Measurements from ENCODE around the gene KCNV2.

KCNV2 gene

DNA sequence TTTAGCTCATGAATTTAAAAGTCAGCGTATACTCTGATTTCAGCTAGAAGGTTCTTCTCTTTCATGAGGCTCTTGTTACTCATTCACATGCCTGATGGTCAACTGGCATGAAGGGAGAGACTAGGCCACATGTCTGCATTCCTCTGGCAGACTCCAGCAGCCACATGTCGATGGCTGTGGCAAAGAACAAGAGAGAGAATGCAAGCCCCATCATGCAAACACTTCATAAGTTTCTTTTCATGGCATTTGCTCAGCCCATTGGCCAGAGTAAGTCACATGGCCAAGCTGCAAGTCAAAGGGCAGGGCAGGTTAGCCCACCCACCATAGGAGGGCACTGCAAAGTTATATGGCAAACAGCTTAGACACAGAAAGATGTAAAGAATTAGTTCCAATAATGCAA lies 5.4 kb downstream of the KCNV2 start:
- DNase-seq, result no peak

DNA sequence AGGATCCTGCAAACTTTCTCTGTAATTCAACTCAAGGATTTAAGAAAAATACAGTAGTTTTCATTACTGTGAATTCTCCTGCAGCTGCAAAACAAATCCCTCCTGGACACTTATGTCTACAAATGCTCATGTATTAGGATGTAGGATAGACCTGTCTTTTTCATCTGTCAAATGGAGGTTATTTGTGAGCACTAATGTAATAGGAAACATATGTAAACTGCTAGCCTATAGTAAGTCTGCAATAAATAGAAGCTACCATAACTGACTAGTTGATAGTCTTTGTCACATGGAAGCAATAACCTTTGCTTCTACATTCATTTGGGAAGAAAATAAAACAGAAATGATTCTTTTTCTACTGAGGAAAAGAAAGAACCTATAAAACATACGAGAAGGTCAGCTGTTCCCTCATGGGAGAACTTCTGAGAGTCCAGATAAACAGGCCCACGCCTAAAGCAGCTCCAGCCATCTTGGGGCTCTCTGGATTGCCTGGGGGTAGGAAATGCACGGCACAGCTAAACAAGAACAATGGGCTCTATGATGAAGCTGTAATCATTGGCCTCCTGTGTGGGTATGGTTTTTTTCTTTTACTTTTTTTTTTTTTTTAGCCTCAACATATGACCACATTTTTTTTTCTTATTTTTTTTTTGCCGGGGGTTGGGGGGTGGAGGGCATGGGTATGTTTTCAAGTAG lies 6.2 kb downstream of the KCNV2 start:
- no peak for DNase-seq

DNA sequence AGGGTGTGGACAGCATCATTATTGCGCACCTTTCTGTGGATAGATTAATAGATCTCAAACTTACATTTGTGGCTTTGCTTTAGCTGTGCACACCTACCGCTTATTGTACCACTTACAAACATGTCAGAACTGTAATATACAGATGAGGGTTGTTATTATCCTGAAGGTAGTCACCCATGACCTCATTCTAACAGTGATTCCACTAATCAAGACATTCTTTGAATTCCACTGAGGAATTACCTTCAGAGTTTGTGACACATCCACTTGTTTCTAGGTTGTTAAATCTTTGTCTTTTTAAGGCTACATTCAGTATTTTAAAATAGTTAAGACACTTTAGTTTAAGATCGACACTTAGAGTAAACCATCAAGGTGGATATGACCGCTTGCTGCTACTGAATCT lies 7.8 kb downstream of the KCNV2 start:
- DNase-seq, result no peak

DNA sequence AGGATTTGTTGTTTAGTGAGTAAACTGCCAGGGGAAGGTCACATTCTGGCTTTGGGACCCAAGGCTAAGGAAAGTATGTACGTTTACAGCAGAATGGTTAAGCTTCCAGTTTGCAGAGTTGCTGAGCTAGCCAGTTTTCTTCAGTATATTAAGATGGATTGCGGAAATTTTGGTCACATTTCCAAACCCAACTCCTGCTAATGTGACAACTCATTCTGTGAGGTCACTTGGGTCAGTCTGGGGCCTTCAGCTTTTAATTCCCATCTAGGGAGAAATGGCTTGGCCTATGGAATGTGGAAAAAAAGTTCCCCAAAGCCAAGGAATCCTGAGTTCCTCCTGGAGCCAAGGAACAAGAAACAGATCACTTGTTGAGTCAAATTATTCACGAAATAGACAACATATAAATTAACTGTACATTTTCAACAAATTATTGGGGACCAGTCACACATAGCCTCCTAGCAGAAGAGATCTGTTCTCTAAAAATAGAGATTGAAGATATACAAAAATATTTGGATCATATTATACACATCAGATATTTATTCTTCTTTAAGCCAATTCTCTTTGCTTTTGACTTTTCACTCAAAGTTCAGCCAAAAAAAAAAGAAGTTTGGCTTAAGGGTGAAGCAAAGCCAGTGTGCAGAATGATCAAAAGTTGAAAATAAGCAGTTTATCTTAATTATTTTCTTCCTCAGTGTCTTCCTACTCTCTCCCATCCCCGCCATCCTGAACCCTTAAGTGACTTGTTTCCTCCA lies 8.8 kb downstream of the KCNV2 start:
- no peak for DNase-seq

DNA sequence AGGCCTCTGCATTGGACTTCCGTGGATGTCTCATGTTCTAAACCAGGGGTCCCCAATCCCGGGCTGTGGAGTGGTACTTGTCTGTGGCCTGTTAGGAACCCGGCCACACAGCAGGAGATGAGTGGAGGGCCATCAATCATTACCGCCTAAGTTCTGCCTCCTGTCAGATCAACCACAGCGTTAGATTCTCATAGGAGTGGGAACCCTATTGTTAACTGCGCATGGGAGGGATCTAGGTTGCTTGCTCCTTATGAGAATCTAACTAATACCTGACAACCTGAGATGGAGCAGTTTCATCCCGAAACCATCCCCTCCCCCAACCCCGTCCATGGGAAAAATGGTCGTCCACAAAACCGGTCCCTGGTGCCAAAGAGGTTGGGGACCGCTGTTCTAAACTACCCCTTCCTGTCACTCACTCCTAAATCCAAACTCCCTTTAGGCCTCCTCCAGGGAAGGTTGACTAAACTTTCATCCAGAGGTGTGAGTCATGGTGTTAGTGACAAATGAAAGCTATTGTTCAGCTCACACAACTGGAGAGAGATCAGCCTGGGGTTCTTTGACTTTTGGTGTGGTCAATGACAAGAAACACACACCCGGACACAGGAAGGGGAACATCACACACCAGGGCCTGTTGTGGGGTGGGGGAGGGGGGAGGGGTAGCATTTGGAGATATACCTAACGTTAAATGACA lies 9.5 kb downstream of the KCNV2 start:
- no peak for DNase-seq

DNA sequence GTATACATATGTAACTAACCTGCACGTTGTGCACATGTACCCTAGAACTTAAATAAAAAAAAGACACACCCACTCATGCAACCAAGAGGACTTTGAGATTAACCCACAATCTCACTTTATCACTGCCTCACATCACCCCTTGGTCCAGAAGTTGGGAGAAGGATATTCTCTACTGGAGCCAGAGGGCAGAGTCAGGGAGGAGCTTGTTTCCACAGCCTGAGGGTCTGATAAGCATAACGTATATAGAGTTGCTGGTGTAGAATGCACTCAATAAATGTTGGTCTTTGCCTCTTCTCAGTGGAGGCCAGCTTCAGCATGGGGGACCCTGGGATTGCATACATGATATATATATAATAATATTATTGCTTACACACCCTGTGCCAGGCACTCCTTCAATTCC lies 10.1 kb downstream of the KCNV2 start:
- no peak for DNase-seq

DNA sequence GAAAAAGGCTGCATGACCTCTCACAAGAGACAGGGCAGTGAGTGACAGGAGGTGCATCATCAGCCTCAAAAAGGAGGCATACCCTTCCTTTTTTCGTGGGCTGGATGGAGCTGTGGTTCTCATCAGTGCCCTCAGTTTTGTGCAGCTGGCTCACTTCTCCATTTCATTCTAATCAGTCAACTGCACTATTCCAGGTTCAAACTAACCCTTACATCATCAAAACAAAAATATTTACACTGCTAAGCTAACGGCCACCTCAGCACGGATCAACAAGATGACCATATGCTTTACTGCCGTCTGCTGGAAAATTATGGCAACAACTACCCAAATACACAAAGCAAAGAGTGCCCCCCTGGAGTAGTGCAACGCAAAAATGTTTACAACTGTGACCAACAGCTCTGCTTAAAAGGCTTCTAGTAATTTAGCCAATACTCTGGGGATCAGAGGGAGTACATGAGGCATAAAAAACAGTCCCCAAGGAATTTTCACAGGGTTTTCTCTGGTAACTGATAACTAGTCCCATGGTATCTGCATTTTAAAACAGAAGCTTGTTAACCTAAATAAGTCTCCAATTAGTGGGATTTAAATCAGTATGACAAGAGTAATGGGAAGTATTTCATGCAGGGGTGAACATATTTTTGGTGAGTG lies 10.8 kb downstream of the KCNV2 start:
- DNase-seq, result no peak

DNA sequence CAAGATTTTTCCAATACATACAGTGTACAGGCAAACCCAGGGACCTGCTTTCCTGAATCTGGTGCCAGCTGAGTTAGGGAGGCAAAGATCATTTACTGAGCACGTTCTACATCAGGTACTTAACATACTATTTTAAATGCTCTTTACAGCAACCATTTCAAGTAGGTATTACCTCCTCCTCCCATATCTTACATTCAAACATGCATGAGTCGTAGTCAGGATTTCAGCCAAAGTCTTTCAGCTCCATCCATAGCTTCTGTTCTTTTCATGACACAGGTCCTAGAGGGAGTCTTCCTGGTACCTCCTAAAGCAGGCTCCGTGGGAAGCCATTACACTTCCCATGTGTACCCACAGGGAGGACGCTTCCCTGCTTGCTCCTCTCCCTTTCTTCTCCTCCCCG lies 11.7 kb downstream of the KCNV2 start:
- DNase-seq, result no peak

DNA sequence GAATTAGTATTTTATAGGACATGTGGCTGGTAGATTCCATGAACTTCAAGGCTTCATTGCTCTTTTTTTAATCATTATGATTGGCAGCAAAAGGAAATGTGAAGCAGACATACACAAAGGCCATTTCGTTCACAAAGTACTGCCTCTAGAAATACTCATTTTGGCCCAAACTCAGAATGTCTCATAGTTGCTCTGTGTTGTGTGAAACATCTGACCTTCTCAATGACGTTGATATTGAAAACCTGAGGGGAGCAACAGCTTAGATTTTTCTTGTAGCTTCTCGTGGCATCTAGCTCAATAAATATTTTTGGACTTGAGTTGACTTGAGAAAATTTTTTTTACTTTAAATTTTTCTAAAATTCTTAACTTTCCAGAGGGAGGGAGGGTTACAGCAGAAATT lies 12.4 kb downstream of the KCNV2 start:
- no peak for DNase-seq

DNA sequence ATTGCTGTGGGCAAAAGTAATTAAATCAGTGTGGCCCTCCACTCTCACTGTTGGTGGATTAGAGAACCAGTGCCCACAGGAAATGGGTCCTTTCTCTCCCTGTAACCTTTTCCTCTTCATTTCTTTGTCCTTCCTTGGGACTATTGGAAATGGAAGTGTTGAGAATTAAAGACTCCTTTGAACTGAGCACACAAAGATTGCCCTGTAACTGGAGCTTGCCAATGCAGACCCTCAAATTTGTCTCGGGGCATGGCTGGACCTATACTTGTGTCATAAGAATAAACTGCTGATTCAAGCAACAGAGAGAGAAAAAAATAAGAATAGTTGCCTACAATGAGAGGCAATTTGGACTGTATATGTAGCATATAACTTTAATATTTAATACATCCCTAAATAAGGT lies 13.7 kb downstream of the KCNV2 start:
- no peak for DNase-seq

DNA sequence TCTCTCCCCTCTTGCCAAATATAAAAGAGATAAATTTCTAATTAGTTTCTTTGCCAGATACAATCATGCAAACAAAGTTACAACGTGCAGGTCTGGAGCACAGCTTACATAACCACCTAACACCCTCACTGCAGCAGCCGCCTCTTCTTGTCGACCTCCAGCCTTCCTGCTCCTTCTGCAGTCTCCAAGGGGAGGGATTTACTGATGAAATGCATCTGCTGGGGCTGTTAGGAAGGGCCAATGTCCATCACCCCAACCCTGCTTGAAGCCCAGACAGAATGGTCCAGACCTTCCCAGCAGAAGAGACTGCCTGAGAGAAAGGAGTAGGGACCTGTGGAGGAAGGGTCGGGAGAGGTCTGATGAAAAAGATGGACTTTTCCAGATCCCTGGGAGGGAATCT lies 15.2 kb downstream of the KCNV2 start:
- DNase-seq, result no peak

DNA sequence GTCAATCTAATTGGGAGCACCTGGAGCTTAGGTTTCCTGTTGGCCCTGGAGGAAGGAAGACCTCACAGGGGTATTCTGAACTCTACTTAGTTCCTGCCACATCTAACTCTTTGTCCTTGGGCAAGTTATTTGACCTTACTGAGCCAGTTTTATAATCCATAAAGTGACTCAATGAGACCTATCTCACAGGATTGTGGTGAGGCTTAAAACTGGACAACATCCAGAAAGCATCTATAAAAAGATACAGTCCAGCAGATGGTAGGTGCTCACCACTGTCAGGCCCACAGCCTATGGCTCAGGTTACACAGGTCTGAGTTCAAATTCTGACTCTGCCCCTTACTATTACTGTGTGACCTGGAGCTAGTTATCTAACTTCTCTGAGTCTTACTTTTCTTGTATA lies 23.3 kb downstream of the KCNV2 start:
- DNase-seq, result no peak

DNA sequence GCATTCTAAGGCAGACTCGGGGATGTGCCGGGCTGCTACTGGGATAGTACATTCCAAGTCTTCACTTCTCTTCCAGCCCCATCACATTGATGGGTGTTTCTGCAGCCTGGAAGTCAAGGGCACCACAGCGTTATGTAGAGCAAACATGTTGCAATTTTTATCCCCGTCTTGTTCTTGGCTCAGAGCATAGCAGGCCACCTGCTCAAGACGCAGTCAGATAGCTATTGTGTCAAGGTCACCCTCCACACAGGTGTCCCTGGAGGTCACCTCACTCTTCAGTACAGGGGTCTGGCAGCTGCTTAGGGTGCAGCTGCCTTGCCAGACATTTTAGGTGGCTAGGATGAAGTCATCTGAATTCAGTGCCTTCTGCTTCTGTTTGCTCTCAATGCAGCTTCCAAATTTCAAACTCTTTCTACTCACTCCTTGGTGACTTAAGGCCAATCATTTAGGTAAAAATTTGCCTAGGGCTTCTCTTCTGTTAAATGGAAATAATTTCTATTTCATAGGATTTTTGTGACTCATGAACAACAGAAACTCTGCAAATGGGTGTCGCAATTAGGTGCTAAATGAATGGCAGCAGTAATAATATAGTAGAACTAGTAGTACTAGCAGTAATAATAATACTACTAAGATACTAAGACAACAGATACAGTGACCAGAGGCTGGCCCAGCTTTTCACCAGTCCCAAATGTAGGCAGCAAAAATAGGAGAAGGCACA lies 24.3 kb downstream of the KCNV2 start:
- no peak for DNase-seq

DNA sequence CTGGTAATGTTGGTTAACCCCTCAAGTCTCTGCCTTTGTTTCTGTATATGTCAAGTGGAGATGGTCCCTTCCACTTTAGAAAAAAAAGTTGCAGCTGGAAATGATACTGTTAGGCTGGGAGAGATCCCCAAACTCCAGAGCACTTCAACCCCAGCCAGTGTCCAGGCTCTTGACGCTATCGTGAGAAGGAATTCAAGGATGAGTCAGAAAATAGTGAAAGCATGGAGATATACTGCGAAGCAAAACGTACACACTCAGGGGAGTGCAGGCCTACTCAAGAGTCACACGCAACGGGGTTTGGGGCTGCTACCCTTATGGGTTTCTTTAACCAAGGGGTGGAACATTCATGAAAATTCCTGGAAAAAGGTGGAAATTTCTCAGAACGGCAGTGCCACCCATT lies 24.9 kb downstream of the KCNV2 start:
- no peak for DNase-seq

DNA sequence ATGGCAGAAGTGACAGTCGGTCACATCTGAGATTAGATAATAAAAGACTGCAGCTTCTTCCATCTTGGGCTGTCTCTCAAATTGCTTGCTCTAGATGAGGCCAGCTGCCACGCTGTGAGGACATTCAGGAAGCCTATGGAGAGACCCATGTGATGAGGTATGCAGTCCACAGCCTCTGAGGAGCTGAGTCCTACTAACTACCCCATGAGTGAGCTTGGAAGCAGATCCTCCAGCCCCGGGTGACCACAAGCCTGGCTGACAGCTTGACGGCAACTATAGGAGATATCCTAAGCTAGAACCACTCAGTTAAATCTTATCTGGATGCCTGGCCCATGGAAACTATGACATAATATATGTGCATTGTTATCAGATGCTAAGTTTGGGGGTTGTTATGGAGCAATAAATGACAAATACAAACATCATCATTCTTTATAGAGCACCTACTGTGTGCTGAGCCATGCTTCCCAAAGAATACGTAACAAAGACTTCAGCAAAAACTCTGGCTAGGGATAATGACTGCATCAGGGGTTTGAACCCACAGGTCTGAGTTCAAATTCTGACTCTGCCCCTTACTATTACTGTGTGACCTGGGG lies 26.7 kb downstream of the KCNV2 start:
- DNase-seq, result no peak

DNA sequence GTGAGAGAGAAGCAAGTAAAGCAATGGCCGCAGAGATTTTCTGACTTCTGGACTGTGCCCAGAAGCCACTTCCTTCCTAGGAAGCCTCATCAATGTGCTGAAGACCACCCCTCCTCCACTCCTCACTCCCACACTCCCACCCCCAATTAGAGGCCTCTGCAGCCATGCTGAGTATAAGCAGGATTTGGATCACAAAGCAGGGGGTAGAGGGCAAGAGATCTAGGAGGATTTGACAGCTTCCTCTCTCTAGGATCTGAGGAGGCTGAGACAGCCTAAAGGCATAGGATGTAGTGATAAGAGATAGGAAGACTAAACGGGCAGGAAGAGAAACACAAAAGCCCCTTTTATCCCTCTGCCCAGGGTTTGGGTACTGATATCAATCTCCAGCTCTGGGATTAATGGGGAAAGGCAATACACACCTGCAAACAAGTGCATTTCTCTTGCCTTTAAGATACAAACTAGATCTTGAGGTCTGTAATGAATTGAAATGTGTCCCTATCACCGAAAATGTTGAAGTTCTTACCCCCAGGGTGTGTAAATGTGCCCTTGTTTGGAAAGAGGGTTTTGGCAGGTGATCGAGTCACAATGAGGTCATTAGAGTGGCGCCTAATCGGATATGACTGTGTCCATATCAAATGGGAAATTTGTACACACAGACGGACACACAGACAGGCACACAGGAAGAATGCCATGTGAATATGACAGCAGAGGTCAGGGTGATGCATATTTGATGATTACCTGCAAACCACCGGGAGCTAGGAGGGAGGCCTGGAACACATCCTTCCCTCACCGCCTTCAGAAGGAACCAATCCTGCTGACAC lies 28.5 kb downstream of the KCNV2 start:
- DNase-seq, result no peak

DNA sequence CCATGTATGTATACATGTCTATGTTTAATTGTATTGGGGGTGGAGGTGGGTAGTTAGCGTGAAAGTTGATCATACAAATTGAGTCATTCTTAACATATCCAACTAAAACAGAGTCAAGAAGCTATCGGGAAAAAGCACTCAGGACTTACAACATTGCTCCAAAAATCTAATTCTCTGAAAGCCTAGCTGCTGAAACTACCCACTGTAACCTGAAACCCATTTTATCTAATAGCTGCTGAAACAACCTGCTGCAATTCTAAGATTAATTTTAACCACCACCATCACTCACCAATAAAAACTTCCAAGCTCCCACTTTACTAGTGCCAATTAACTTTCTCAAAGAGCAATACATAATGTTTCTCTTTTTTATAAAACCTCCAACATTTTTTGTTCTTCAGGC lies 32.2 kb downstream of the KCNV2 start:
- DNase-seq, result no peak

DNA sequence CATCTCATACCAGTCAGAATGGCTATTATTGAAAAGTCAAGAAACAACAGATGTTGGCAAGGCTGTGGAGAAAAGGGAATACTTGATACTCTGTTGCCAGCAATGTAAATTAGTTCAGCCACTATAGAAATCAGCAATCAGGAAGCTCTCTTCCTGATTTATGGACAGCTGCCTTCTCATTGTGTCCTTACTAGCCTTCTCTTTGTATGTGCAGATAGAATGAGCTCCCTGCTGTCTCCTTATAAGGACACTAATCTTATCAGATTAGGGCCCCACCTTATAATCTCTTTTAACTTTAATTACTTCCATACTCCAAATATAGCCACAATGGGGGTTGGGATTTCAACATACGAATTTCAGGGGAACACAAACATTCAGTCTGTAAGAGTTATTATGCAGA lies 38.0 kb downstream of the KCNV2 start:
- DNase-seq, result no peak

DNA sequence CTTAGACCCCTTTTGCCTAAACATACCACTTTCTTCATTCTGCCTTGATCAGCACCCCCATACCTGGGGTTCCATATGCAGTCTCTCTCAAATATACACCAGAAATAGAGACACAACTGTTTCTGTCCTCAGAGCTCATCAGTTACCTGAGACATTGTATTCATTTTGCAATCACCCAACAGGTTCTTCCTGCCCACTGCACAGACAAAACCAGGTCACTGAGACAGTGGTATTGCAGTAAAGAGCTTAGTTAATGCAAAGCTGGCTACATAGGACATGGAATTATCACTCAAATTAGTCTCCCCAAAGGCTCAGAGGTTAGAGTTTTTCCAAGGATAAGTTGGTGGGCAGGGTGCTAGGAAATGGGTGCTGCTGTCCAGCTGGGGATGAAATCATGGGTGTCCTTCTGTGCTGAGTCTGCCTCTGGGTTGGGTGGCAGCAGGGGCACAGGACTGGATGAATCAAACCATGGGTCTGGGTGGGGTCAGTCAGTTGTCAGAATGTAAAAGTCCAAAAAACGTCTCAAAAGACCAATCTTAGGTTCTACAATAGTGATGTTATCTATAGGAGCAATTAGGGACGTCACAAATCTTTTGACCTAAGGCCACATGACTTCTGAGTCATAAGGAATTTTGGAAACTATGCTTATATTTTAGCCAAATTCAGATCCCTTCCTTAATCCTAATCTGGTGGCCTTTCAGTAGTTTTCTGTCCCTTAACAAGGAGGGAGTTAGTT lies 41.0 kb downstream of the KCNV2 start:
- no peak for DNase-seq

DNA sequence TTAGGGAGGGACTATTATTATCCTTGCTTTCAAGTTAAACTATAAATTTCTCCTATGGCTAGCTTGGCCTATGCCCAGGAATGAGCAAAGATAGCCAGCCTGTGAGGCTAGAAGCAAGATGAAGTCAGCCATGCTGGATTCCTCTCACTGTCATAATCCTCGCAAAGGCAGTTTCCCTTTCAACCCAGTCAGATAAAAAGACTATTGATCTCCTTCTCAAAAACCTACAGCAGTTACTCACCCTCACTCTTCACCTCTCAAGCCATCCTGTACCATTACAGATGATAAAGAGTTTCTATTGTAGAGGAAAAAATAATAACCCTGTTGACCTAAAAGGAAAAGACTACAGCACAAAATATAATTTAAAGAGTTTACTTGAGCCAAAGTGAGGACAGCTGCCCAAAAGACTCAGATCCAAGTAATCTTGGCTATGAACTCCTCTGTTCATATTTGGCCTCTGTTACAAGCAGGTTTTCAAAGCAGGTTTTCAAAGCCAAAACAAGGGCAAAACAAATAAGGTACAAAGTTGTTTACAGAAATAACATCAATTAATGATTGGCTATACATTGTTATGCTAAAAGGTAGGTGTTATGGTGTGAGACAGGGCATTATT lies 41.7 kb downstream of the KCNV2 start:
- no peak for DNase-seq

DNA sequence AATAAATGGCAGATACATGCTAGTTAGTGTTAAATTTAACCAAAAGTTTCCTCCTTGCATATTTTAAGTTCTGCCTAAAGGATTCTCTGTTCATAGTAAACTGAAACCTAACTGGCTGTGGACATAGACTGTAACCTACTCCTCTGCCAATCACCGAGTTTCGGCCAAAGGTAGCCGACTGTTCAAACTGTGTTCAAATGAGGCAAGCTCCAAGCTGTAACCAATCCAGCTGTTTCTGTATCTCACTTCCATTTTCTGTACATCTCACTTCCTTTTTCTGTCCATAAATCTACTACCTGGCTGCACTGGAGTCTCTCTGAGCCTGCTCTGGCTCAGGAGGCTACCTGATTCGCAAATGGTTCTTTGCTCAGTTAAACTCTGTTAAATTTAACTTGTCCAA lies 44.1 kb downstream of the KCNV2 start:
- no peak for DNase-seq

All from CD4-positive, alpha-beta T cell treated with Interleukin-4 for 4 hours (primary cell).